ENCODE measurements around the gene EVL. TPM values are rescaled to one million over a fixed set of nuclear protein-coding genes. Genes with fewer than 3 reads are reported as not detected.

EVL gene
- total and polyA plus RNA-seq, 8 donors: 23.0 to 68.4 (median 41.3) TPM

- DNase-seq (no peak), ATAC-seq (no peak), FAIRE-seq (no peak)
- intact Hi-C loops (cut with DNase I): no loop called here
- WGBS, 2 donors: 75 to 81% methylated on average over 8 of the region's 8 CpGs
- no peaks in the 10 kb centered on the region for H3K9me3 ChIP-seq
- TF ChIP-seq CTCF (IDR thresholded peaks at IDR 0.05): no peak
- H3K27me3 ChIP-seq: no peaks in the 10 kb centered on the region
- H3K4me3 ChIP-seq: no peak overlapping the region
- H3K27ac ChIP-seq: no peak overlapping the region
- H3K4me1 ChIP-seq: no peaks in the 10 kb centered on the region
- H3K36me3 ChIP-seq: no peaks in the 10 kb centered on the region
Measured at GRCh38 chr14:100115726-100116125, 50.5 kb downstream of the EVL start.

GRCh38 chr14:100116134-100116533 lies 50.9 kb downstream of the EVL start:
- ATAC-seq (no peak), DNase-seq (no peak), FAIRE-seq (no peak)
- H3K4me1 ChIP-seq: no peaks in the 10 kb centered on the region
- H3K4me3 ChIP-seq: no peak overlapping the region
- H3K27ac ChIP-seq: no peak overlapping the region
- intact Hi-C loops (cut with DNase I): no loop called here
- no peaks in the 10 kb centered on the region for H3K9me3 ChIP-seq
- H3K27me3 ChIP-seq: no peaks in the 10 kb centered on the region
- no peaks in the 10 kb centered on the region for H3K36me3 ChIP-seq
- 73 to 78% methylated on average over 3 of the region's 3 CpGs for WGBS, 2 donors
- TF ChIP-seq CTCF (IDR thresholded peaks at IDR 0.05): no peak

GRCh38 chr14:100117026-100117425 lies 51.8 kb downstream of the EVL start:
- DNase-seq (no peak), FAIRE-seq (no peak), ATAC-seq (no peak)
- Histone ChIP-seq H3K27ac (no peak overlapping the region), H3K36me3 (no peaks in the 10 kb centered on the region), H3K4me3 (no peak overlapping the region), H3K4me1 (no peaks in the 10 kb centered on the region), H3K9me3 (no peaks in the 10 kb centered on the region), H3K27me3 (no peaks in the 10 kb centered on the region)
- WGBS, 2 donors: 92 to 96% methylated on average over 10 of the region's 10 CpGs
- intact Hi-C loops (cut with DNase I): no loop called here
- no peak for TF ChIP-seq CTCF (IDR thresholded peaks at IDR 0.05)

GRCh38 chr14:100117633-100118395 lies 52.6 kb downstream of the EVL start:
- no peaks in the 10 kb centered on the region for H3K27me3 ChIP-seq
- intact Hi-C loops (cut with DNase I): no loop called here
- no peaks in the 10 kb centered on the region for H3K36me3 ChIP-seq
- no peak for FAIRE-seq
- H3K27ac ChIP-seq: no peak overlapping the region
- no peak for DNase-seq
- no peak overlapping the region for H3K4me3 ChIP-seq
- WGBS, 2 donors: 94% methylated on average over 14 of the region's 14 CpGs
- H3K4me1 ChIP-seq: no peaks in the 10 kb centered on the region
- no peak for ATAC-seq
- no peak for TF ChIP-seq CTCF (IDR thresholded peaks at IDR 0.05)
- no peaks in the 10 kb centered on the region for H3K9me3 ChIP-seq

GRCh38 chr14:100118396-100119011 lies 53.3 kb downstream of the EVL start:
- H3K9me3 ChIP-seq: no peaks in the 10 kb centered on the region
- no peak overlapping the region for H3K27ac ChIP-seq
- no peak for FAIRE-seq
- no peaks in the 10 kb centered on the region for H3K4me1 ChIP-seq
- no peaks in the 10 kb centered on the region for H3K27me3 ChIP-seq
- no peak overlapping the region for H3K4me3 ChIP-seq
- H3K36me3 ChIP-seq: no peaks in the 10 kb centered on the region
- intact Hi-C loops (cut with DNase I): no loop called here
- peak in 1 of 6 donors; percentile 44 for DNase-seq
- WGBS, 2 donors: 87 to 92% methylated on average over 7 of the region's 7 CpGs
- no peak for TF ChIP-seq CTCF (IDR thresholded peaks at IDR 0.05)
- no peak for ATAC-seq
